ENCODE data around the gene CNP. TPM values are rescaled to one million over a fixed set of nuclear protein-coding genes. Genes with fewer than 3 reads are reported as not detected.

CNP gene
- polyA plus RNA-seq, 1 donor, result 62.5 TPM

Other genes with a start within 250 kb of the CNP start
- gene HAP1, start 232.2 kb upstream of the CNP start, polyA plus RNA-seq (ENCODE audit: insufficient read length), result 1.3 TPM
- 163 TPM for gene JUP, start 180.1 kb upstream of the CNP start, polyA plus RNA-seq (ENCODE audit: insufficient read length)
- gene P3H4, start 154.8 kb upstream of the CNP start, polyA plus RNA-seq (ENCODE audit: insufficient read length), result 37.8 TPM
- gene FKBP10, start 153.8 kb upstream of the CNP start, polyA plus RNA-seq (ENCODE audit: insufficient read length), result 148 TPM
- 93.8 TPM for gene NT5C3B, start 130.6 kb upstream of the CNP start, polyA plus RNA-seq (ENCODE audit: insufficient read length)
- gene KLHL10, start 129.0 kb upstream of the CNP start, polyA plus RNA-seq (ENCODE audit: insufficient read length), result 0.50 TPM
- gene KLHL11, start 101.4 kb upstream of the CNP start, polyA plus RNA-seq (ENCODE audit: insufficient read length), result 12.4 TPM
- 86.0 TPM for gene ACLY, start 47.8 kb upstream of the CNP start, polyA plus RNA-seq (ENCODE audit: insufficient read length)
- 8.7 TPM for gene ODAD4, start 36.2 kb upstream of the CNP start, polyA plus RNA-seq (ENCODE audit: insufficient read length)
- gene DNAJC7, start 50.6 kb downstream of the CNP start, polyA plus RNA-seq (ENCODE audit: insufficient read length), result 178 TPM
- 49.4 TPM for gene NKIRAS2, start 53.3 kb downstream of the CNP start, polyA plus RNA-seq (ENCODE audit: insufficient read length)
- 4.7 TPM for gene C17orf113, start 83.8 kb downstream of the CNP start, polyA plus RNA-seq (ENCODE audit: insufficient read length)
- 9.6 TPM for gene ZNF385C, start 131.7 kb downstream of the CNP start, polyA plus RNA-seq (ENCODE audit: insufficient read length)
- gene DHX58, start 145.9 kb downstream of the CNP start, polyA plus RNA-seq (ENCODE audit: insufficient read length), result 6.8 TPM
- gene KAT2A, start 154.6 kb downstream of the CNP start, polyA plus RNA-seq (ENCODE audit: insufficient read length), result 70.7 TPM
- 0.17 TPM for gene HSPB9, start 156.0 kb downstream of the CNP start, polyA plus RNA-seq (ENCODE audit: insufficient read length)
- 111 TPM for gene RAB5C, start 188.2 kb downstream of the CNP start, polyA plus RNA-seq (ENCODE audit: insufficient read length)
- not detected for gene KCNH4, start 214.3 kb downstream of the CNP start, polyA plus RNA-seq (ENCODE audit: insufficient read length)
- gene HCRT, start 218.7 kb downstream of the CNP start, polyA plus RNA-seq (ENCODE audit: insufficient read length), result not detected
- 14.6 TPM for gene GHDC, start 227.7 kb downstream of the CNP start, polyA plus RNA-seq (ENCODE audit: insufficient read length)